Measurements from ENCODE around the gene TBL3. TPM values are rescaled to one million over a fixed set of nuclear protein-coding genes. Genes with fewer than 3 reads are reported as not detected.
"Not testable (repeated sequence)": the region's sequence is repeated elsewhere in the genome, so short reads cannot be mapped to it uniquely, and the experiment has no call there.

Gene TBL3
- total RNA-seq, 1 donor from 2014 or later = 30.7 TPM

DNA sequence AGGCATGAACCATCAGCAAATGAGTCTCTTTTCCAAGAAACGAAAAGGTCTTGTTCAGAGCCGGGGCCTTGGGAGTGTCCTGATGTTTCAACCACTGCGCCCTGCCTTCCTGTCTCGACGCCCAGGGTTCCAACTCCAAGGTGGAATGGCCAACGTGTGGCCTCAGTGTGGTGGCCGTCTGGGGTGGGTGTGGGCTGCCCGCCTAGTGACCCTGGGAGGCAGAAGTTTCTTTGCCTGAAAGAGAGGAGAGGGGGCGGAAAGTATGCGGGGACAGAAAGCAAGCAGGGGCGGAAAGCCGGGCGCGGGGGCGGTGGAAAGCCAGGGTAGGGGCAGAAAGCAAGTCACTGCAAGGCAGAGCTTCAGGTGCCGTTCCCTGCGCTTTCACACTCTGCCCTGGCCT is 32.9 kb upstream of the TBL3 start:
- H3K36me3 ChIP-seq = no peaks in the 10 kb centered on the region
- H3K27me3 ChIP-seq = no peaks in the 10 kb centered on the region
- Mint-ChIP-seq H3K27me3 (ENCODE audit: insufficient read depth, low read depth) (peaks cover 3% of the 10 kb centered on the region), H3K36me3 (peaks cover 2% of the 10 kb centered on the region), H3K27ac (no peak overlapping the region), H3K4me1 (peaks cover 9% of the 10 kb centered on the region), H3K9me3 (no peaks in the 10 kb centered on the region), H3K4me3 (no peak overlapping the region)
- H3K27ac ChIP-seq = no peak overlapping the region
- H3K9ac ChIP-seq = no peak overlapping the region
- TF ChIP-seq, protein P1, sequence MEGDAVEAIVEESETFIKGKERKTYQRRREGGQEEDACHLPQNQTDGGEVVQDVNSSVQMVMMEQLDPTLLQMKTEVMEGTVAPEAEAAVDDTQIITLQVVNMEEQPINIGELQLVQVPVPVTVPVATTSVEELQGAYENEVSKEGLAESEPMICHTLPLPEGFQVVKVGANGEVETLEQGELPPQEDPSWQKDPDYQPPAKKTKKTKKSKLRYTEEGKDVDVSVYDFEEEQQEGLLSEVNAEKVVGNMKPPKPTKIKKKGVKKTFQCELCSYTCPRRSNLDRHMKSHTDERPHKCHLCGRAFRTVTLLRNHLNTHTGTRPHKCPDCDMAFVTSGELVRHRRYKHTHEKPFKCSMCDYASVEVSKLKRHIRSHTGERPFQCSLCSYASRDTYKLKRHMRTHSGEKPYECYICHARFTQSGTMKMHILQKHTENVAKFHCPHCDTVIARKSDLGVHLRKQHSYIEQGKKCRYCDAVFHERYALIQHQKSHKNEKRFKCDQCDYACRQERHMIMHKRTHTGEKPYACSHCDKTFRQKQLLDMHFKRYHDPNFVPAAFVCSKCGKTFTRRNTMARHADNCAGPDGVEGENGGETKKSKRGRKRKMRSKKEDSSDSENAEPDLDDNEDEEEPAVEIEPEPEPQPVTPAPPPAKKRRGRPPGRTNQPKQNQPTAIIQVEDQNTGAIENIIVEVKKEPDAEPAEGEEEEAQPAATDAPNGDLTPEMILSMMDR (IDR thresholded peaks at IDR 0.05) = no peak
- no peak for TF ChIP-seq EZH2phosphoT487 (IDR thresholded peaks at IDR 0.05)
- no peak for TF ChIP-seq EZH2 (IDR thresholded peaks at IDR 0.05)
- peaks cover 10% of the 10 kb centered on the region for H3K79me2 ChIP-seq (ENCODE audit: low read depth)
- peaks cover 5% of the 10 kb centered on the region for H3F3A ChIP-seq (ENCODE audit: low read depth)
- H3K4me3 ChIP-seq = no peak overlapping the region
- H3K4me1 ChIP-seq = peaks cover 7% of the 10 kb centered on the region
- H3K9me3 ChIP-seq (ENCODE audit: low read depth) = no peaks in the 10 kb centered on the region
- H3K4me2 ChIP-seq = no peak overlapping the region
- no peak for DNase-seq (ENCODE audit: low spot score)
- no peaks in the 10 kb centered on the region for H4K20me1 ChIP-seq (ENCODE audit: low read depth)
- H2AFZ ChIP-seq (replicated peaks) = no peak overlapping the region

DNA sequence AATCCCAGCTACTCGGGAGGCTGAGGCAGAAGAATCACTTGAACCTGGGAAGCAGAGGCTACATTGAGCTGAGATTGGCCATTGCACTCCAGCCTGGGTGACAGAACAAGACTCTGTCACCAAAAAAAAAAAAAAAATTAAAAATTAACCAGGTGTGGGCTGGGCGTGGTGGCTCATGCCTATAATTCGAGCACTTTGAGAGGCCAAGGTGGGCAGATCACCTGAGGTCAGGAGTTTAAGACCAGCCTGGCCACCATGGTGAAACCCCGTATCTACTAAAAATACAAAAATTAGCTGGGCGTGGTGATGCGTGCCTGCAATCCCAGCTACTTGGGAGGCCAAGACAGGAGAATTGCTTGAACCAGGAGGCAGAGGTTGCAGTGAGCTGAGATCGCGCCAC is 32.0 kb upstream of the TBL3 start:
- not testable (repeated sequence) for H3K9me3 ChIP-seq (ENCODE audit: low read depth); H3K4me2 ChIP-seq; H3K9ac ChIP-seq; H3K27ac Mint-ChIP-seq; DNase-seq (ENCODE audit: low spot score); H3K27me3 Mint-ChIP-seq (ENCODE audit: insufficient read depth, low read depth); H3K4me1 ChIP-seq; H2AFZ ChIP-seq (replicated peaks); H3K36me3 ChIP-seq; H3K4me3 ChIP-seq; H3K79me2 ChIP-seq (ENCODE audit: low read depth); H3K36me3 Mint-ChIP-seq; H3K27me3 ChIP-seq; H3F3A ChIP-seq (ENCODE audit: low read depth); H3K4me3 Mint-ChIP-seq; H3K9me3 Mint-ChIP-seq; H4K20me1 ChIP-seq (ENCODE audit: low read depth); H3K27ac ChIP-seq
- peaks cover 15% of the 10 kb centered on the region for H3K4me1 Mint-ChIP-seq

DNA sequence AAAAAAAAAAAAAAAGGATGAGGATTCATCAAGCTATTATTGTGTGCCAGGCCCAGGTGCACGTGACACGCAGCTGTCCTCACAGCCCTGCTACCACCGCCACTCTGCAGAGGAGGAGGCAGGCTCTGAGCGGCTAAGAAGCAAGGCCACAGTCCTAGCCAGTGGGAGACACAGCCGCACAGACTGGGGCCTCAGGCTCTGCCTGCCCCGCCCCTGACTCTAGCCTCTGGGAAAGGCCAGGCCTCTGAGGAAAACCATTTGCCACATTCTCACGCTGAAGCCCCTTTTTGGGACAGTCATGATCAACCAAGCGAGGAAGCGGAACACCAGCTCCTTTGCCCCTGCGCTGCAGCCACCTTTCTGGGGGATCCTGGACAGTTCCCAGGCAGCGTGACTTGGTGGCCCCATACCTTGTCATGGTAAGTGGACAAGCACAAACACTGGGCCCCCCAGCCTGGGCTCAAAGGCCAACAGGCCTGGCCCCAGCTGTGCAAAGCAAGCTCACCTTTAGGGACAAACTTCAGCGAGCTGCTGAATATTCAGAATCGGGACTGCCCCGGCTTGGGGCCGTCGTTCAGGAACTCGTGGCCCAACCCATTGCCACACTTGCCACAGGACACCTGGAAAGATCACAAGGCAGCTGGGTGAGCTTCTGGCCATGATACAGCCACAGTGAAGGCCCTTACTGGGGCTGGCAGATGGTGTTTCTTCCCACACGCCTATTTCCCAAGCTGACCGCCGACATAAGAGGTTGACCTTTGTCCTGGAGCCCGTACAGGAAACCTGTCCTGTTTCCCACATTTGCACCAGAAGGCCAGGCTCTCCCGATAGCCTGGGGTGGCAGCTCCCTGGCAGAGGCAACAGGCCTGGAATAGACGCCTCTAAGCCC is 31.3 kb upstream of the TBL3 start:
- H3K4me3 ChIP-seq = no peak overlapping the region

More for the DNA sequence above, 31.3 kb upstream of the TBL3 start:
- Mint-ChIP-seq H3K36me3 (peaks cover 2% of the 10 kb centered on the region), H3K27me3 (ENCODE audit: insufficient read depth, low read depth) (peaks cover 3% of the 10 kb centered on the region), H3K4me3 (no peak overlapping the region), H3K9me3 (no peaks in the 10 kb centered on the region), H3K4me1 (peaks cover 15% of the 10 kb centered on the region), H3K27ac (no peak overlapping the region)
- Histone ChIP-seq H3K9ac (no peak overlapping the region), H2AFZ (replicated peaks) (no peak overlapping the region), H3K4me1 (peaks cover 7% of the 10 kb centered on the region), H3K27ac (no peak overlapping the region), H3K27me3 (no peaks in the 10 kb centered on the region), H3K9me3 (ENCODE audit: low read depth) (no peaks in the 10 kb centered on the region), H3F3A (ENCODE audit: low read depth) (peaks cover 9% of the 10 kb centered on the region), H3K79me2 (ENCODE audit: low read depth) (peaks cover 10% of the 10 kb centered on the region), H4K20me1 (ENCODE audit: low read depth) (no peaks in the 10 kb centered on the region), H3K4me2 (no peak overlapping the region), H3K36me3 (no peaks in the 10 kb centered on the region)
- TF ChIP-seq, protein P1 (IDR thresholded peaks at IDR 0.05) = no peak
- no peak for TF ChIP-seq EZH2 (IDR thresholded peaks at IDR 0.05)
- no peak for TF ChIP-seq EZH2phosphoT487 (IDR thresholded peaks at IDR 0.05)
- no peak for DNase-seq (ENCODE audit: low spot score)
